SIG-M5 treated with dmso at 0.1 percent for 504 hours (cell line): ENCODE results near the gene PIAS1.
"Not testable (repeated sequence)": the region's sequence is repeated elsewhere in the genome, so short reads cannot be mapped to it uniquely, and the experiment has no call there.

Experiments used
- DNase-seq: peaks from one replicate; lab custom pipeline; 2025; ENCODE audit not compliant: unreplicated experiment; lab: John Stamatoyannopoulos, UW

Gene PIAS1

GRCh38 chr15:68034081-68034480, 20.0 kb upstream of the PIAS1 start:
- DNase-seq: no peak

GRCh38 chr15:68034719-68035293, 19.3 kb upstream of the PIAS1 start:
- DNase-seq: no peak

DNA sequence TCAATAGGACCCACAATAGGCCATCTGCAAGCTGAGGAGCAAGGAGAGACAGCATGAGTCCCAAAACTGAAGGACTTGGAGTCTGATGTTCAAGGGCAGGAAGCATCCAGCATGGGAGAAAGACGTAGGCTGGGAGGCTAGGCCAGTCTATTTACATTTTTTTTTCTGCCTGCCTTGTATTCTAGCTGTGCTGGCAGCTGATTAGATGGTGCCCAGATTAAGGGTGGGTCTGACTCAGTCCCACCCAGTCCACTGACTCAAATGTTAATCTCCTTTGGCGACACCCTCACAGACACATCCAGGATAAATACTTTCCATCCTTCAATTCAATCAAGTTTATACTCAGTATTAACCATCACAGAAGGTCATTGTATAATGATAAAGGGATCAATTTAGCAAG, 15.9 kb upstream of the PIAS1 start:
- DNase-seq: no peak

GRCh38 chr15:68040144-68040543, 14.0 kb upstream of the PIAS1 start:
- DNase-seq: no peak

- DNase-seq: no peak
Observed at GRCh38 chr15:68042156-68042854, 11.8 kb upstream of the PIAS1 start.

- no peak for DNase-seq
Observed at GRCh38 chr15:68042855-68043222, 11.3 kb upstream of the PIAS1 start.

GRCh38 chr15:68045289-68046265, 8.5 kb upstream of the PIAS1 start:
- DNase-seq: peak; percentile 7

DNA sequence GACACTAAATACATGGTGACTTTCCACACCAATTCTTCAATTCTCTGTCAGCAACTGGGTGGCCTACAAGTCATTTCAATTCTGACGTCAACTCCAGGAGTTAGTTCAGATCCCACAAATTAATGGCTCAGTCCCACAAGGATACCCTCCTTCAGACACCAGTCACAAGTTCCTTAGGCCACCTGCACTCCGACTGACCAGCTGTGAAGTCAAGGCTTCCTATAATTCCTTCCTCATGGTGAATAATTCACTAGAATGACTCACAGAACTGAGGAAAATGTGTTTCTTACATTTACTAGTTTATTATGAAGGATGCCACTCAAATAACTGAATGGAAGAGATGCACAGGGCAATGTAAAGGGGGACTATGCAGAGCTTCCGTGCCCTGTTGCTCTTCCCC, 6.3 kb upstream of the PIAS1 start:
- DNase-seq: no peak

GRCh38 chr15:68051109-68051508, 3.0 kb upstream of the PIAS1 start:
- no peak for DNase-seq

- no peak for DNase-seq
Observed at GRCh38 chr15:68051907-68052306, 2.2 kb upstream of the PIAS1 start.

- no peak for DNase-seq
Observed at GRCh38 chr15:68052431-68052830, 1.7 kb upstream of the PIAS1 start.

DNA sequence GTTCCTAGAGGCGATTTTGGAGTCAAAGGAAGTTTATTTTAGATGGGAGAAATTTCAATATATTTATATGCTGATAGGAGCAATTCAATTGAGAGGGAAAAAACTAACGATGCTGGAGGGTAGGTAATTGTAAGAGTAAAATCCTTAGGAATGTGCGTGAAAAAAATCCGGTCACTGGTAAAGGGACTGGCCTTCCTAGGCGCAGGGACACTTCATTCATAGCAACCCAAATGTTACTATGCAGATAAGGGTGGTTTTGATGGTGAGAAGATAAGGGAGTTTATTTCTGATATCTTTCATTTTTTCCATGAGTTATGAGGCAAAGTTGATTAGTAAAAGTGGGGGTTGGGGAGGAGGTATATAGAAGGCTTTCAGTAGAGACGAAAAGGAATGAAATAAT, 1.1 kb upstream of the PIAS1 start:
- DNase-seq: no peak

DNA sequence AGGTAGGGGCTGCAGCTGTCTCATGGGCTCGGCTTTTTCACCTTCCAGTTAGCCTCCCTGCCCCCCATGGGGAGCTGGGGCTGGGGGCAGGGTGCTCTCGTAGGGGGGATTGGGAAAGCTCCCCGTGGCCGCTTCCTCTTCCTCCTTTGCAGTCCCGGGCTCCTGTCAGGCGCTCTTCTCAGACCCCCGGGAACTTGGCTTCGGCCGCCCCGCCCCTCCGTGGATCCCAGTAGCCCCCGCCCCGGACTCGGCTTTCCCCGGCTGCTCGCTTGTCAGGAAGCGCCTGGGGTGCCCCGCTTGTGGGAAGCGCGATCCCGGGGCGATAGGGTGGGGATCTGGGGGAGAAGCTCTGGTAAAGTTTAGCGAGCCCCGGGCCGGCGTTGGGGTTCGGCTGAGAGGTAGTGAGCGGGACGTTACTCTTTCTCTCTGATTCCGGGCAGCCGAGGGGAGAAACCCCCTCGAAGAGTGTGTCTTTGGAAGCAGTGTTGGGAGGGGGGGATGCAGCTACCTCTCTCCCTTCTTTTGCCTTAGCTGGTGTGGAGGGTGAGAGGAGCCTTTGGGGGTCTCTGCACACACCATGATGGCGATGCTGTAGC, 611 bp downstream of the PIAS1 start:
- peak; percentile 75 for DNase-seq

DNA sequence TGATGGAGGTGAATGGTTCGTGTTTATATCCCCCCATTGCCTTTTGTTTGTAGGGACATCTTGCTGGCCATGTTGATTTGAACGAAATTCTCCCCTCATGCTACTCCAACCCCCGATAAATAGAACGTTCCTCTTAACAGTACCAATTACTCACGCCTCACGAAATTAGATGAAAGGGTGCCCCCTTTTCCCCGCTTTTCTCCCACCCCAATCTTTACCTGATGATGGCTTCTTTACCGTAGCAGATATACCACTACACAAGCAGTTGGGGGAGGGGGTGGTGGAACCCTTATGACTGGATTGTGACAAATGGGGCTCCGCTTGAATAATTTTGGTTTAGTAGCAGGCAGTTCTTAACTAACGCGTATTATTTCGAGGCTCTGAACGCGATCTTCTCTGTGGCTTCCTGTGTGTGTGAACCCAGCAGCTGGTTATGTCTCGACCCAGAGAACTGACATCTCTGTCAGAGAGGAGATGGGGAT, 1.1 kb downstream of the PIAS1 start:
- peak; percentile 38 for DNase-seq

DNA sequence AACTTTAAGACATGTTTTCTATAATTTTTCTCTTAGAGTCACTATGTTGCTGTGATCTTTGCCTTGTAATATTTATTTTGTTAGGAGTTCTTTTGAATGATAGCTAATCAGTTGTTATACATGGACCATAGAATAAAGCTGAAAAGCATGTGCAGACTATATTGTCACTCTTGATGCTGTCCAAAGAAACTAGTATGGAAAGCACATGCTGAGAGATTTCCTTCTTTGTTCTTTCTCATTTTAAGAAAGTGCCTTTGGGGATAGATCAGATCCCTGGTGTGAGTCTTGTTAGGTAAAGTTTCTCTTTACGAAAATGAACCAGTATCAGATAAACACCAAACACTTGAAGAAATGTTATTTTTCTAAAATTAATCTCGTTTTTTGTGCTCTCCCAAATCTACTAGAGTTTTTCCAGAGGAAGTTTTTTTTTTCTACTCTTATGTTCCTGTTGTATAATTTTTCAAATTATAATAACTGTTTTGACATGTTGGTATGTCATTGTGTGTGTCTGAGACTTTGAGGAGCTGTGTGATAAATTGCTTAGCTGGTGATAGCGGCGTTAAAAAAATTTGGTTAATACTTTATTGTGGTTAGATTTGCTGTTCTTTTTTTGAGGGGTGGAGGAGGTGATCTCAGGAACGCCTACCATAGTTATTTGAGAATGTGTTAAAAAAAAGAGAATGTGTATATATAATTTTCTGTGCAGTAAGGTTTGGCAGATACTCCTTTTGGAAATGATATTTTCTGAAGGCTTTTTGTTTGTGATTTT, 2.2 kb downstream of the PIAS1 start:
- no peak for DNase-seq

- no peak for DNase-seq
Observed at GRCh38 chr15:68057034-68057433, 2.9 kb downstream of the PIAS1 start.

- DNase-seq: no peak
Observed at GRCh38 chr15:68057758-68058157, 3.6 kb downstream of the PIAS1 start.

GRCh38 chr15:68058970-68059369, 4.9 kb downstream of the PIAS1 start:
- not testable (repeated sequence) for DNase-seq

GRCh38 chr15:68059630-68060029, 5.5 kb downstream of the PIAS1 start:
- no peak for DNase-seq

- DNase-seq: no peak
Observed at GRCh38 chr15:68061171-68061570, 7.1 kb downstream of the PIAS1 start.

- no peak for DNase-seq
Observed at GRCh38 chr15:68061602-68062001, 7.5 kb downstream of the PIAS1 start.
